Mucosa of descending colon (tissue), 3 donors: ENCODE measurements around the gene ZNF830. TPM values are rescaled to one million over a fixed set of nuclear protein-coding genes. Genes with fewer than 3 reads are reported as not detected.
"Not testable (repeated sequence)": the region's sequence is repeated elsewhere in the genome, so short reads cannot be mapped to it uniquely, and the experiment has no call there.

Experiments used
- ATAC-seq: fragments of 200-7000 bp; cut with Tn5 transposase; one replicate; pipeline ENCODE4 v1.9.1; 2020; ENCODE audit warnings: mild to moderate bottlenecking, moderate library complexity
- DNase-seq, 3 donors: peaks; one replicate each; pipeline ENCODE4 v3.0.0-alpha.2; 2020
- H3K36me3 ChIP-seq: fragments of 200-600 bp; one replicate; pipeline ENCODE4 v1.8.0; 2021; ENCODE audit warnings: low read depth, mild to moderate bottlenecking
- H3K4me1 ChIP-seq: fragments of 200-600 bp; one replicate; pipeline ENCODE4 v1.8.0; 2021; ENCODE audit warnings: low read depth, mild to moderate bottlenecking
- H3K4me3 ChIP-seq: fragments of 200-600 bp; one replicate; pipeline ENCODE4 v1.8.0; 2021; ENCODE audit warnings: mild to moderate bottlenecking
- H3K9me3 ChIP-seq: fragments of 200-600 bp; one replicate; pipeline ENCODE4 v1.8.0; 2021; ENCODE audit warnings: mild to moderate bottlenecking
- intact Hi-C, 2 donors: fragments of 100-400 bp; cut with DNase I in 1 of 2; cut with micrococcal nuclease in 1 of 2; formaldehyde crosslinking; loops; one replicate each; pipeline versions ENCODE4 v1.11.0 to v1.11.1; 2022; cut with DNase I, micrococcal nuclease
- total RNA-seq, 3 donors: library from RNA; stranded (reverse); fragmentation: NEBNext Ultra II Directional in 2 of 3; extraction: Animal tissue kit (Norgen Biotek cat#: 25700) in 2 of 3; gene quantifications; one replicate each; pipeline versions ENCODE4 v1.2.1 to v1.2.4, GENCODE V29; 2021 to 2023
- TF ChIP-seq, protein P1 (sequence below): fragments of 200-600 bp; IDR thresholded peaks from one replicate; pipeline ENCODE4 v1.8.0; 2022; ENCODE audit warnings: antibody characterized with exemption, mild to moderate bottlenecking
- donor health status: DM: no; HTN: no; CAD: no; lungs with moderate emphysema.
- donor health status: DM: no; HTN: no; CAD: no.
- donor health status: DM: no; HTN: yes; CAD: no.

The ZNF830 gene
- total RNA-seq, 3 donors from 2014 or later, result 10.8 to 21.6 (median 12.6) TPM

DNA sequence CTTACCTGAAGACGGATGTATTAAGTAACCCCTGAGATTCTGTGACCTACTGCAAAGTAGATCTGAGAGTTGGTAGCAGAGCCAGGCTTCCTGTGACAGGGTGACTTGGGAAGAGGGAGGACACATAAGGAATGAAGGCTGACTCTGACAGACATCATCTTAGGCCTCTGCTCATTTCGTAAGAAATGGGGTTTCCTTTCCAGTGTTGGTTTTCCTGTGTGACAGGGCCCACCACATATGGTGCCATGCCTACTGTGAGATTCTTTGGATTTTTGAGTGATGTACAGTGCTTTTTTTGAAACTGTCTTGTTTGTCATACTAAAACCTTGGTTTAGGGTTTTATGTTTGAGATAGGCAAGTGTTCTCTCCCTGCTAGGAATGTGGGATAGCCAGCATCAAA is 31.7 kb downstream of the ZNF830 start:
- Histone ChIP-seq H3K9me3 (no peaks in the 10 kb centered on the region), H3K4me1 (peaks cover 11% of the 10 kb centered on the region), H3K36me3 (peaks cover 8% of the 10 kb centered on the region), H3K4me3 (no peak overlapping the region)
- intact Hi-C loops, result loop anchor here in 1 of 2 donors (10.0 kb wide), 1 partner anchor 102 kb away; no protein-coding TSS in a partner anchor
- DNase-seq (no peak), ATAC-seq (no peak)
- TF ChIP-seq, protein P1, sequence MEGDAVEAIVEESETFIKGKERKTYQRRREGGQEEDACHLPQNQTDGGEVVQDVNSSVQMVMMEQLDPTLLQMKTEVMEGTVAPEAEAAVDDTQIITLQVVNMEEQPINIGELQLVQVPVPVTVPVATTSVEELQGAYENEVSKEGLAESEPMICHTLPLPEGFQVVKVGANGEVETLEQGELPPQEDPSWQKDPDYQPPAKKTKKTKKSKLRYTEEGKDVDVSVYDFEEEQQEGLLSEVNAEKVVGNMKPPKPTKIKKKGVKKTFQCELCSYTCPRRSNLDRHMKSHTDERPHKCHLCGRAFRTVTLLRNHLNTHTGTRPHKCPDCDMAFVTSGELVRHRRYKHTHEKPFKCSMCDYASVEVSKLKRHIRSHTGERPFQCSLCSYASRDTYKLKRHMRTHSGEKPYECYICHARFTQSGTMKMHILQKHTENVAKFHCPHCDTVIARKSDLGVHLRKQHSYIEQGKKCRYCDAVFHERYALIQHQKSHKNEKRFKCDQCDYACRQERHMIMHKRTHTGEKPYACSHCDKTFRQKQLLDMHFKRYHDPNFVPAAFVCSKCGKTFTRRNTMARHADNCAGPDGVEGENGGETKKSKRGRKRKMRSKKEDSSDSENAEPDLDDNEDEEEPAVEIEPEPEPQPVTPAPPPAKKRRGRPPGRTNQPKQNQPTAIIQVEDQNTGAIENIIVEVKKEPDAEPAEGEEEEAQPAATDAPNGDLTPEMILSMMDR, result no peak

DNA sequence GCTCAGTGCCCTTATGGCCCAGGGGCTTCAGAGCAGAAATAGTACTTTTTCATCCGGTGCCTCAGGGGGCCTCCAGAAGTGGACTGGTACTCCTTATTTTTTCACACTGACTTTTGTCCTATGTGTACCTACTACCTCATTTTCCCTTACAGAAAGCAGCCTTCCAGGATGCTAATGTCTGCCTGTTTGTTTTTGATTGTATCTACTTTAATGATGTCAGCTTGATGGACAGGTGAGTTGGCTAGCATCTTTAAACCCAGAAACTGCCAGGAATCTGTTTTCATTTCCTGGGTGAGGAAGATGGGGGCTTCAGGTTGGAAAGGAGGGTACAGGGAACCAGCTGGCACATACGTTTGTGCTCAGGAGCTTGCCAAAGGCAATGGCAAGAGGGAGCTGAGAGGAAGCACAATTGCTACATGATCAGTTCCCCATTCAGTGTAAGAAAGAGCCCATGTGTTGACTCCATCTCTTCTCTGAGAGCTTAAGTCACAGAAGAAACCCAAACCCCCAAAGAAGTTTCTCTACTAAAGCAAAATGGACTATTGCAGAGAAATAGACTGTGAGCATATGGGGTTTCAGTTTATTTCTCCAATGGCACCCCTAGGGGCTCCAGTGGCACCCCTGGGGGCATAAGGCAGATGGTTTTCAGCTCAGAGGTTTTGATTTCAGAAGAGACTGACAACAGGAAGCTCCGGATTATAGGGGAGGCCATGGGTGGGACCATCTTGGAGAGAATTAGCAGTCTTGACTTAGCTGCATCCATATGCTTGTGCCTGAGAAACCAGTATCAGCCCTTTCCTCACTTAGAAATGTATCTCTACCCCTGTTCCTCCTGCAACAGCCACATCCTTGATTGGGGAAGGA is 35.3 kb downstream of the ZNF830 start:
- Histone ChIP-seq H3K4me1 (peaks cover under 1% of the 10 kb centered on the region), H3K36me3 (peaks cover 8% of the 10 kb centered on the region), H3K4me3 (no peak overlapping the region), H3K9me3 (no peaks in the 10 kb centered on the region)
- intact Hi-C loops, result loop anchor here (5.0 to 10.0 kb wide), 2 partner anchors 98 to 121 kb away; partner anchors contain the start of gene RAD51D (in 1 of the 2)
- no peak for ATAC-seq
- no peak for DNase-seq
- TF ChIP-seq, protein P1, result no peak

DNA sequence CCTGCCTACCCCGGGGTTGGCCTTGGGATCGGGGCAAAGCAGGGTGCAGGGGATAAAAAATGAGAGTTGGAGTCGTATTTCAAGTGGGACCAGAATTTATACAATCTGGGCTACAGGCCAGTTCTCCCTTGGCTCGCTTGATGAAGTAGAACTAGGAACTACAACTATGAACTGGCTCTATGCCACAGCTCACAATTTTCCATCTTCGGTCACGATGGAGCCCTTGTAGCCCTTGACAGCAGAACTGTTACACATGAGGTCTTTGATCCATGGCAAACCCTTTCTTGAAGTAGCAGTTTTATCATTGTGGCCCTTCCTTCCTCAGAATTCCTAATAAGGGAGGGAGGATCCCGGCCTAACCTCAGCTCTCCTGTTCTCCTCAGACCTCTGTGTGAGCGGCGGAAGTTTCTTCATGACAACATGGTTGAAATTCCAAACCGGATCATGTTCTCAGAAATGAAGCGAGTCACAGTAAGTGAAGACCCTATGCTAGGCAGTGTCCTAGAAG is 36.1 kb downstream of the ZNF830 start:
- Histone ChIP-seq H3K4me1 (no peaks in the 10 kb centered on the region), H3K9me3 (no peaks in the 10 kb centered on the region), H3K36me3 (peaks cover 3% of the 10 kb centered on the region), H3K4me3 (no peak overlapping the region)
- TF ChIP-seq, protein P1, result no peak
- intact Hi-C loops, result loop anchor here (5.0 to 10.0 kb wide), 2 partner anchors 97 to 120 kb away; partner anchors contain the start of gene RAD51D (in 1 of the 2)
- ATAC-seq, result peak; percentile 8
- DNase-seq, result peak in 1 of 3 donors; percentile 46

DNA sequence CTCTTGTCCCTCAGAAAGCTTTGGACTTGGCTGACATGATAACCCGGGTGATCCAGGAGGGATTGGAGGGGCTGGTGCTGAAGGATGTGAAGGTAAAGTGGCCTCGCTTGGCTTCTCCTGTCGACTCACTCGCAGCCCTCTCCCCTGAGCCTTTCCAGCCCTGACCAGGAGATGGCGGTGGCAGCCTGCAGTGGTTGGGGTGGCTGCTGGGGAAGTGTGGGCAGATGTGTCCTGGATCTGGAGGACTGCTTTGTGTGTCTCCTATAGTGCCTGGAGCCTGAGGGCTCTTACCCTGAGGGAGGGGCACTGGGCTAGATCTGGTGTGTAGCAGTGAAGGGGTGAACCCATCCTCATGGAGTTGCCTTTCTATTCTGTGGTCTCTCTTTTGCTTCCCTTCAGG is 36.9 kb downstream of the ZNF830 start:
- intact Hi-C loops, result loop anchor here (5.0 to 10.0 kb wide), 2 partner anchors 97 to 119 kb away; partner anchors contain the start of gene RAD51D (in 1 of the 2)
- H3K9me3 ChIP-seq, result no peaks in the 10 kb centered on the region
- ATAC-seq, result peak; percentile 93
- no peak overlapping the region for H3K4me3 ChIP-seq
- DNase-seq, result peak; percentile 78 to 87 (median 80)
- H3K4me1 ChIP-seq, result no peaks in the 10 kb centered on the region
- TF ChIP-seq, protein P1, result peak; percentile 74
- peaks cover 3% of the 10 kb centered on the region for H3K36me3 ChIP-seq

DNA sequence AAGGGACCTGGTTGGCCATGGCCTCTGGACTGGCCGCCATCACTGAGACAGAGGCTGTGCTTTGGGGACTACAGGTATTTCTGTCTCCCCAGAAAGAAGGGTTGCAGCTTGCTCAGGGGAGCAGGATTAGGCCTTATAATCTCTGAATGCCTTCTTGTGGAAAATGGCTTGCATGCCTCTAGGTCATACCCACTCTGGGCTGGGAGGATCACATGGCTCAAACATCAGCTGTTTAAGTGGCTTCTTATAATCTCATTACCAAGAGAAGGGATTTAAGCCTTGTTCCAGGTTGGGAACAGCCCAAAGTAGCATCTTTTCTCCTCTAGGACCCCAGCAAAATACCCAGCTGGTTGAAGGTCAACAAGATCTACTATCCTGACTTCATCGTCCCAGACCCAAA is 38.1 kb downstream of the ZNF830 start:
- no peaks in the 10 kb centered on the region for H3K4me1 ChIP-seq
- no peak overlapping the region for H3K4me3 ChIP-seq
- TF ChIP-seq, protein P1, result no peak
- H3K36me3 ChIP-seq, result peaks cover 2% of the 10 kb centered on the region
- no peaks in the 10 kb centered on the region for H3K9me3 ChIP-seq
- intact Hi-C loops, result loop anchor here (5.0 to 10.0 kb wide), 2 partner anchors 95 to 118 kb away; partner anchors contain the start of gene RAD51D (in 1 of the 2)
- ATAC-seq, result no peak
- no peak for DNase-seq

DNA sequence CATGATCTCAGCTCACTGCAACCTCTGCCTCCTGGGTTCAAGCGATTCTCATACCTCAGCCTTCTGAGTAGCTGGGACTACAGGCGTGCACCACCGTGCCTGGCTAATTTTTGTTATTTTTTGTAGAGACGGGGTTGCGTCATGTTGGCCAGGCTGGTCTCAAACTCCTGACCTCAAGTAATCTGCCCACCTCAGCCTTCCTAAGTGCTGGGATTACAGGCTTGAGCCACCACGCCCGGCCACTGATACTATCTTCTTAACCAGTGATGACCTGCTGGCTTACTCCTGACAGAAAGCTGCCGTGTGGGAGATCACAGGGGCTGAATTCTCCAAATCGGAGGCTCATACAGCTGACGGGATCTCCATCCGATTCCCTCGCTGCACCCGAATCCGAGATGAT is 39.6 kb downstream of the ZNF830 start:
- ATAC-seq, H3K4me3 ChIP-seq, DNase-seq, H3K9me3 ChIP-seq, intact Hi-C loops, H3K36me3 ChIP-seq, H3K4me1 ChIP-seq: not testable (repeated sequence)
